ENCODE data around the gene BTBD7.

BTBD7 gene

GRCh38 chr14:93304771-93305170 is 28.1 kb downstream of the BTBD7 start:
- DNase-seq (ENCODE audit: low read depth in 2 of 2), result no peak

DNA sequence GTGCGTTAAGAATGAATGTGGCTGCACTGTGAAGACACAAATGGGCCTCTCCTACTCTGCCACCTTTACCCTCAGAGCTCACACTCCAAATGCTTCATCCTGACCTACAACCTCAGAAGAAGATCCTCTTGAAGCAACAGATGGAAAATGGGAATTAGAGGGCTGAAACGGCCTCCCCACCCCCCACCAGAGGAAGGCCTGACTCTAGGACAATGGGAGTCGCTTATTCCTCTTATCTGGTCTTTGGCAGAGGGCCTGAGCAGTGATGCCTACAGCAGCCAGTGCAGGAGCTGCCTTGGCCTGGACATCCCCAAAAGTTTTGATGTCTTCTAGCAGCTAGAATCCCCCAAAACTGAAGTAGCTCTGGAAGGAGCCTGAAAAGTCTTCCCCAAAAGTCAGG is 29.2 kb downstream of the BTBD7 start:
- DNase-seq (ENCODE audit: low read depth in 2 of 2), result no peak

DNA sequence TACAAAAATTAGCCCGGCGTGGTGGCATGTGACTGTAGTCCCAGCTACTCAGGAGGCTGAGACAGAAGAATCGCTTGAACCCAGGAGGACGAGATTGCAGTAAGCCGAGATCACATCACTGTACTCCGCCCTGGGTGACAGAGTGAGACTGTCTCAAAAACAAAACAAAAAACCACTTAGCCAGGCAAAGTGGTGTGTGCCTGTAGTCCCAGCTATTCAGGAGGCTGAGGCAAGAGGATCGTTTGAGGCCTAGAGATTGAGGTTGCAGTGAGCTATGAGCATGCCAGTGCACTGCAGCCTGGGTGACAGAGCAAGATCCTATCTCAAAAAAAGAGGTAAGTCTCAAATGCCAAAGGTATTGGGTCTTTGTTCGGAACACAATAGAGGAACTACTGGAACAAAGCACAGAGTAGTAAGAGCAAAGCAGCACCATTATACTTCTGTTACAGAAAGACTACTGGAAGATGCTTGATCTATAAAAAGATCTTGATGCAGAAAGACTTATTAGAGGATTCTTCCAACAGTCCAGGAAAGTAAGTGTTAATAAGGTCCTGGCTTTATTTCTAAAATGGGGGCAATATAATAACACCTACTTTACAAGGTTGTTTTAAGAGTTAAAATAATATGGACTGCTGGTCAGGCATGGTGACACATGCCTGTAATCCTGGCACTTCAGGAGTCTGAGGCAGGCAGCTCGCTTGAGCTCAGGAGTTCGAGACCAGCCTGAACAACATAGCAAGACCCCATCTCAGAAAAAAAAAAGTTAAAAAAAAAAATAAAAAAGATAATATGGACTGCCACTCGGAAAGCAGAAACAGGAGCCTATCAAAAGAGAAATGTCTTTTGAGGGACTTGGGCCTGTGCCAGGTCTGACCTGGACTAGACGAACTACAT is 29.9 kb downstream of the BTBD7 start:
- DNase-seq (ENCODE audit: low read depth in 2 of 2), result no peak

GRCh38 chr14:93301821-93302447 is 30.9 kb downstream of the BTBD7 start:
- DNase-seq (ENCODE audit: low read depth in 2 of 2), result no peak

GRCh38 chr14:93299866-93300265 is 33.0 kb downstream of the BTBD7 start:
- DNase-seq (ENCODE audit: low read depth in 2 of 2), result no peak

DNA sequence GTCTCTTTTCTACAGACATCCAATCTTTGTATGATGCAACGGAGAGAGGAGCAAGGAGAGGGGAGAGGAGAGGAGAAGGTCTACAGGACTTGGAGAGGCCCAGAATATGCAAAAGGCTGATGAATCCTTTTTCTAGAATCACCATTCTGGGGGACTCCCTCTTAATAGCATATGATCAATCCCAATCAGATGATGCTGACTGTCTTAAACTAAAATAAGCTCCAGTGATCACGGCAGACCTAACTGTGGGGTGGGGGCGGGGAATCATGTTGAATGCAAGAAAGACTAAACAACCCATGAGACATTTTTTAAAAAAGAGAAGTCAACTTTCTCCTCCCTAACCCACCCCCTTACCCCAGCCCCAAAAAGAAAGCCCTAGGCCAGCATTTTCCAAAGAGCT is 33.4 kb downstream of the BTBD7 start:
- no peak for DNase-seq (ENCODE audit: low read depth in 2 of 2)

GRCh38 chr14:93295541-93296220 is 37.2 kb downstream of the BTBD7 start:
- DNase-seq (ENCODE audit: low read depth in 2 of 2), result no peak

GRCh38 chr14:93286212-93286890 is 46.5 kb downstream of the BTBD7 start:
- no peak for DNase-seq (ENCODE audit: low read depth in 2 of 2)

DNA sequence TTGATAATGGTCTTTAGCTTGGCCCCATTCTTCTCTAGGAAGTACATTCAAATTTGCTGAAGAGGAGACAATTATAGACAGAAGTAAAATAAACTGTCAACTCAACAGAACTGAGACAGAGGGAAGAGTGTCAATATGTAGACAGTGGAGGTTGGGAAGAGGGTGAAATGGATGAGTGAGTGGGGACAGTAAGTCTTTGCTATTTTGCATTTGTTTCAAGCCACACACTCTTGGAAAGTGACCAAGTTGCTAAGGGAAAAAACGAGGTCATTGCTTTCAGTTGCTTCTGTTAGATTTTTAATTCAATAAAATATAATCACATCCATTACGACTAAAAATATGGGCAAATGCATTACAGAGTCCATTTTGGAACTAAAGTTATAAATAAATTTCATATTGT is 47.8 kb downstream of the BTBD7 start:
- DNase-seq (ENCODE audit: low read depth in 2 of 2), result no peak

DNA sequence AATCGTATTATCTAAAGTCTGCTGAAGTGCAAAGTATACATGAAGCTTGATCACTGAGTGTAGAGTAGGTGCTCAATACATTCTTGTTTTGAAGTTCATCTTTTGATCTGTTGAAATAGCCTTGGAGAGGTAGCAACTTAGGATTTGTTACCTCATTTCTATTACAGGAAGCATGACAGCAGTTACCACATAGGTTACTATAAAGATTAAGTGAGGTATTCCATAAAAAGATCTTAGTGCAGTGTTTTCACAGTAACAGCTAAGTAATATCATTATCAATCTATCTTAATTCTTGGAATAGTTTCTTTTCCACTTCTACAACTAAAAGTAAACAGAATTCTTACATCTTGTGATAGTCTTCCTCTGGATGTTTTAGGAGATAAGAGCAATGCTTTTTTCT is 50.9 kb downstream of the BTBD7 start:
- DNase-seq (ENCODE audit: low read depth in 2 of 2), result no peak

DNA sequence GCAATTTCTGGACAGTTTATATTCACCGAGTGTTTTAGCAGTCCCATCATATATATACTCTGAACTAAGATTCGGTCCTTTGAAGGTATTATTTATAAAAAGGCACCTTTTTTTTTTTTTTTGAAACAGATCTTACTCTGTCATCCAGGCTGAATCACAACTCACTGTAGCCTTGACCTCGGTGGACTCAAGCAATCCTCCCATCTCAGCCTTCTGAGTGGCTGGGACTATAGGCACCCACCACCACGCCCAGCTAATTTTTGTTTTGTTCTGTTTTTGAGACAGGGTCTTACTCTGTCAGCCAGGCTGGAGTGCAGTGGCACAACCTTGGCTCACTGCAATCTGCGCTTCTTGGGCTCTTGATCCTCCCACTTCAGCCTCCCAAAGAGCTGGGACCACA is 52.1 kb downstream of the BTBD7 start:
- no peak for DNase-seq (ENCODE audit: low read depth in 2 of 2)

DNA sequence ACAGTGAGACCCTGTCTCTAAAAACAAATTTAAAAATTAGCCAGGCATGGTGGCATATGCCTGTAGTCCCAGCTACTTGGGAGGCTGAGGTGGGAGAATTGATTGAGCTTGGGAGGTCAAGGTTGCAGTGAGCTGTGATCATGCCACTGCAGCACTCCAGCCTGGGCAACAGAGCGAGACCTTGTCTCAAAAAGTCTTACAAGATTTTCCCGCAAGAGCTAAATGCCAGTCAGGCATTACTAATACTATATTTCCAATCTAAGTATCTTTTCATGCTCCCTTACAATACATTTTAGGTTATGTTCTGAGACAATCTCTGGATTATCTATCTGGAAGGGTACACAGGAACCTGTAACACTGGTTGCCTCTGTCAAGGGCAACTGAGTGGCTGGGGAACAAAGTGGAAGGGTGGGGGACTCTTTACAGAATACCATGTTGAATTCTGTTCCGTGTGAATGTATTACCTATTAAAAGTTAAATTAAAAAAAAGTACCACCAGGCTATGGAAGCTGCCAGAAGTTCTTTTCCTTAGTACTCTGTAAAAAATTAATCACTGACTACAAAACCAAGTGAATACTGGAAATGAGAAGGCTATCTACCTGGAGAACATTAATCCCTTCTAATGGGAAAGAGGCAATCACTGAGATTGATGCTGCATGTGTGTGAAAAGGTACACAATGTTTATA is 56.7 kb downstream of the BTBD7 start:
- DNase-seq (ENCODE audit: low read depth in 2 of 2), result no peak

- no peak for DNase-seq (ENCODE audit: low read depth in 2 of 2)
Observed at GRCh38 chr14:93274055-93274806, 58.6 kb downstream of the BTBD7 start.

DNA sequence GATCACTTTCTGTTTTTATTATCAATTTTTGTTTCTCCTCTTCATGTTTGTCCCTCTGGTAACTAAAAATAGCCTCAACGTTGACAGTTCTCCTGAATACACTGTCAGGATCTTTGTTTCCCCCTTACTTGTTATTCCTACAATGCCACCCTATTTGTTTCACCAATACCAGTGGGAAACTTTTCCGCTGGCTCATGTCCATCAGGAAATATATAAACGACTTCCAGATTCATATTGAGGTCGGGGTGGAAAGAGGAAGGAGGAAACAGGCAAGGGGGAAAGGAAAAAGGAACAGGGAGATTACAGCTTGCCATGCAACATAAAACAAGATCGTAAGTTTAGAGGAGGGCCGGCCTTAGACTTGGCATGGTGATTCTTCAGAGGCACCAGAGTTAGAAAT is 61.7 kb downstream of the BTBD7 start:
- DNase-seq (ENCODE audit: low read depth in 2 of 2), result no peak

DNA sequence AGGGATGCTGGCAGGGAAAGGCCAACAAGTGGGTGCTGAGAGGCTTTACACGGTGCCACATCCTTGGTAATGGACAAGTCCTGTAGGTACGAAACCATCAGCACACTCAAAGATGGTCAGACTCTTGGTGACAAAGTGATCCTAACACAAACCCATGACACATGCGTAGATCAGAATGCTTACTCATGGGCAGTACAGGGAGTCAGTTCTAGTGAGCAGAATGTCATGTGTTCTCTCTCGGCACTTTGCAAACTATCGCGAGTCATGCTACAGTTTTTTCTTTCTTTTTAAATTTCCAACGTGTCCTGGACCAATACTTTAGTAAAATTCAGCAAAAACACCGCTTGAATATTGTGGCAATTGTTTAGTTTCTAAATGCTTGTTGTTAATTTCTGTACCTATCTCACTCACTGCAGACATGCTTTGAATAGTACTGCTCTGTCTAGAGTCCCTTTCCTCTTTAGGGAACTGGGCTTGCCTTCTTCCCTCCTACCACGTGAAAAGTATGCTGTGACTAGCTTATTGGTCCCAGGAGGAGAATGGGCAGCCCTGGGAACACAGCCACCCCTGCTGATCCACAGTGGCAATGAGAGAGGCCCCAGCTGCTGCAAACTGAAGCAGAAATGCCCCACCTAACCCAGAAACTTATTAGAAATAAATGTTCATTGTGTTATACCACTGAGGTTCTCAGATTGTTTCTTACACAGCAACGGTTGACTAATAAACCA is 63.3 kb downstream of the BTBD7 start:
- no peak for DNase-seq (ENCODE audit: low read depth in 2 of 2)

DNA sequence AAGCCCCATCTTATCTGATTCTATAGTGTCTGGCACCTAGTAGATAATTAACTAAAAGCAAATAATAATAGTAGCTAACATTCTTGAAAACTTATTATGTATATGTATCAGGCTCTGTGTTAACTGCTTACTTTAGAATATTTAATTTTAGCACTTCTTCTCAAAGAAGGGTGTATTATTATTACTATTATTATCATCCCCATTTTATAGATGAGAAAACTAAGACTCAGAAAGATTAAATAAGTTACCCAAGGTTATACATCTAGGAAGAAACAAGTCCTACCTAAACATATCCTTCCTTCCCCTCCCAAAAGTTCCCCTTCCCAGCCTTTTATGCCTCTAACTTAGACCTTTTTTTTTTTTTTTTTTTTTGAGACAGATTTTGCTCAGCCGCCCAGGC is 64.4 kb downstream of the BTBD7 start:
- DNase-seq (ENCODE audit: low read depth in 2 of 2), result no peak

DNA sequence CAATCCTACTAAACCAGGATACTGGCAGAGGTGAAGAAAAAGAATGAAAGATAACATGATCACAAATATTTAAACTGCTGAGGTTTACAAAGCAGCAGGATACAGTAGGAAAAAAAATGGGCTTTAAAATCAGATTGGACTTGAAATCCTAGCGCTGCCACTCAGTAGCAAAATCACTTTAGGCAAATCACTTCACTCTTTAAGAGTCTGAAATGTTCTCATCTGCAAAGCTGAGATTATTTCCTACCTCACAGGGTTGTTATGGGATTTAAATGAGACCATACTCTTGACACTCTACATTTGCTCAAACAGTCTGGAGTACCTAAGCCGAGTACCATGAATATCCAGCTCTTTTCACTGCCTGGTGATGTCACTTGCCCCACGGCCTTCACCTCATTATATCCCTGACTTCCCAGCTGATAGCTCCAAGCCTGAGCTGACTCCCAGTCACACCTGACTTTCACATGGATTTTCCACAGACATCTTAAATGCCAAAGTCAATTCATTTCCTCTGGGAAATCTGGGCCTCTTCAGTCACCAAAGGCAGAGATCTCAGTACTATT is 65.6 kb downstream of the BTBD7 start:
- no peak for DNase-seq (ENCODE audit: low read depth in 2 of 2)

DNA sequence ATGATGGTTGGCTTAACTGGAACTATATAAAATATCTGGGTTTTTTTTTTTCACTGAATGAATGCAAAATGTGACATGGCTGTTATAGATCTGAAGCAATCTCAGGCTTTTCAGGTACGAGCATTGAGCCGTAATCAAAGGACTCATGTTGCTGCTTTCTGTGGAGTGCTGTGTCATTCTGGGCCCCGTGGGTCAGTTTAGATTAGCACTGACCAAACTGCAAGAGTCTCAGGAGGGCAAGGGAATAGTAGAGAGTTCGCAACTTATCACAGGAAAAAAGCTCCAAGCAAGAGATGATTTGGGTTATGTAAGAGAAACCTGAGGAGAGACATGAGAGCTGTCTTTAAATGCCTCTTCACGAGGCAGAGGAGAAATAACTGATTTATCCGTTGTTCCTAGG is 66.7 kb downstream of the BTBD7 start:
- no peak for DNase-seq (ENCODE audit: low read depth in 2 of 2)

DNA sequence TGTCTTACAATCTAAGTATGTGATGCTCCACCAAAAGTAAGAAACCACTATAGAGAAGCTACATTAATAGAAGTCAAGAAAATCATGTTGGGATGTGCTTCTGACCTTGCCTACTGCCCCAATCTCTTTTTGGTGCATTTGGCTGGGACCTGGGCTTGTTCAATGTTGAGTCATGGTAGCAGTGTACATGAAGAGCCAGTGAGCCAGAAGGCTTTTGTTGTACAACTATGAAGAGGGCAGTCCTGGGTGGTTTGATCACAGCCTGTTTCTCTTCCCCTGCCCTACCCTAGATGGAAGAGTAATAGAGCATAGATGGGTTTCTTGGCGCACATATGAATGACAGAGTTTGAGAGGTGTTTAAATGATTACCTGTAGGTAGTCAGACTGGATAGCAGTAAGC is 69.4 kb downstream of the BTBD7 start:
- no peak for DNase-seq (ENCODE audit: low read depth in 2 of 2)

DNA sequence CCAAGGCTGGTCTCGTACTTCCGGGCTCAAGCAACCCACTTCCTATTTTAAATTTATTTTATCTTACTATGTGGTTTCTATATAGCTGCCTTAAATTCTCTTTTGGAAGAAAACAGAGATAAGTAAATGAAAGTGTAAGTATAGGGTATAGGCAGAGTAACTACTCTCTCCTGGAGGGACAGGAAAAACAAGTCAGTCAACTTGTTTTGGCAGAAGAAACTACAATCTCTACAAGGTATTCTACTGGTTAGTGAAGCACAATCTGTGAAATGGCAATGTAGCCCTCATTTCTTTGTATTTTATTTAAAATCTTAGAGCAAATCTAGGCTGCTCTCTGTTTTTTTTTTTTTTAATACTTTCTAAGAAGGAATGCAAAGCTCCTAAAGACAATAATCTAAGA is 70.4 kb downstream of the BTBD7 start:
- no peak for DNase-seq (ENCODE audit: low read depth in 2 of 2)
